Measurements from ENCODE around the gene RAB39B. TPM values are rescaled to one million over a fixed set of nuclear protein-coding genes. Genes with fewer than 3 reads are reported as not detected.

Gene RAB39B
- total RNA-seq, 2 experiments from 2014 or later: 5.6 to 5.7 TPM

DNA sequence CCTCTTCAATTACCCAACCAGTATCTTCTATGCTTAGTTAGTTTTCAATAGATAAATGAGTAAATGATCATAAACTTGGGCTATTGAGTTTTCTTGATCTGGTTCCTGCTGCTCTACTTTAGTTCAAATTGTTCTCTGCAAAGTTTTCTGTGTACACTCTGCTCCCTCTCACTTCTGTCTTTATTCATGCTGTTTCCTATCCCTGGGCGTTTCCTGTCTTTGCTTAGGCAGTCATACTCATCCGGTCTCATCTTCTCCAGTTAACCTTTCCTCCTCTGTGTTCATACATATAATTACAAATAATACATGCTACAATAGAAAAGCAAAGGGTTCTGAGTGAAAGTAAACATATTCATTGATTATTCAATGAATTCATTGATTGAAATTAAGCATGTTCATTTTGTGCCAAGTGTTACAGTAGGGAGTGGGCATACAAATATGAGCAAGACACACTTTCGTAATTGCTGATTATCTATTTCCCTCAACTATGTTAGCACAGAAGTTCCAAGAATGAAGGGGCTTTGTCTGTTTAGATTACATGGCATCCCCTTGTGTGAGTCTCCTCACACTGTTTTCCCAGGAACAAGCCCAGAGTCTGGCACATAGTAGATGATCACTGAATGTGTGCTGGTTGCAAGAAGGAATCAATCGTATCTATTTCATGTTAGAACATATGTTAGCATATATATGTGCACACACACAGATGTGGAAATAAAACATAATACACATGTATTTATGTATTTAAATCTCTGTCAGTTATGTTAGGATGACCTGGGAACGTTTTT is 1.1 kb downstream of the RAB39B start:
- CTCF ChIA-PET: interaction anchor here (2.1 kb wide), 1 partner anchor 47 kb away, joined by 6 read pairs; the partner anchor contains the start of gene VBP1
- peak in 3 of 14 experiments; percentile 35 to 57 (median 37) for DNase-seq
- peak; percentile 48 for ATAC-seq (ENCODE audit: poor library complexity)
- Histone ChIP-seq H3K27me3 (ENCODE audit: control insufficient read depth in 1 of 2, insufficient read depth in 2 of 2, low read length in 2 of 2) (no peaks in the 10 kb centered on the region), H3K27ac (ENCODE audit: low read depth in 1 of 2, low read length in 2 of 2) (peak overlapping the region; percentile 81 to 84), H3K4me1 (ENCODE audit: insufficient read depth, low read length) (peaks cover 5% of the 10 kb centered on the region), H3K4me3 (ENCODE audit: low read length) (peak overlapping the region; percentile 72), H3K36me3 (ENCODE audit: insufficient read depth, low read length) (peaks cover 14% of the 10 kb centered on the region), H3K9me3 (ENCODE audit: control insufficient read depth in 1 of 2, insufficient read depth in 1 of 2, low read length in 2 of 2) (no peaks in the 10 kb centered on the region)
- POLR2A ChIA-PET: interaction anchor here (1.6 to 3.3 kb wide), 2 partner anchors 46 to 236 kb away, joined by 4 to 13 read pairs; partner anchors contain the start of genes FUNDC2 and VBP1
- H3K36me3 Mint-ChIP-seq (ENCODE audit: low read depth): peaks cover 16% of the 10 kb centered on the region
- peaks cover 38% of the 10 kb centered on the region for H3K4me1 Mint-ChIP-seq (ENCODE audit: low read depth)
- TF ChIP-seq, protein P1, sequence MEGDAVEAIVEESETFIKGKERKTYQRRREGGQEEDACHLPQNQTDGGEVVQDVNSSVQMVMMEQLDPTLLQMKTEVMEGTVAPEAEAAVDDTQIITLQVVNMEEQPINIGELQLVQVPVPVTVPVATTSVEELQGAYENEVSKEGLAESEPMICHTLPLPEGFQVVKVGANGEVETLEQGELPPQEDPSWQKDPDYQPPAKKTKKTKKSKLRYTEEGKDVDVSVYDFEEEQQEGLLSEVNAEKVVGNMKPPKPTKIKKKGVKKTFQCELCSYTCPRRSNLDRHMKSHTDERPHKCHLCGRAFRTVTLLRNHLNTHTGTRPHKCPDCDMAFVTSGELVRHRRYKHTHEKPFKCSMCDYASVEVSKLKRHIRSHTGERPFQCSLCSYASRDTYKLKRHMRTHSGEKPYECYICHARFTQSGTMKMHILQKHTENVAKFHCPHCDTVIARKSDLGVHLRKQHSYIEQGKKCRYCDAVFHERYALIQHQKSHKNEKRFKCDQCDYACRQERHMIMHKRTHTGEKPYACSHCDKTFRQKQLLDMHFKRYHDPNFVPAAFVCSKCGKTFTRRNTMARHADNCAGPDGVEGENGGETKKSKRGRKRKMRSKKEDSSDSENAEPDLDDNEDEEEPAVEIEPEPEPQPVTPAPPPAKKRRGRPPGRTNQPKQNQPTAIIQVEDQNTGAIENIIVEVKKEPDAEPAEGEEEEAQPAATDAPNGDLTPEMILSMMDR (IDR thresholded peaks at IDR 0.05): no peak
- no peaks in the 10 kb centered on the region for H3K27me3 Mint-ChIP-seq
- H3K27ac Mint-ChIP-seq: peak overlapping the region; percentile 77
- H3K9me3 Mint-ChIP-seq: no peaks in the 10 kb centered on the region
- H3K4me3 Mint-ChIP-seq: peak overlapping the region; percentile 74
- intact Hi-C loops (cut with DNase I, micrococcal nuclease): loop anchor here (5.0 kb wide), 1 partner anchor 46 kb away; the partner anchor contains the start of gene VBP1 (in 2 of the 2)

DNA sequence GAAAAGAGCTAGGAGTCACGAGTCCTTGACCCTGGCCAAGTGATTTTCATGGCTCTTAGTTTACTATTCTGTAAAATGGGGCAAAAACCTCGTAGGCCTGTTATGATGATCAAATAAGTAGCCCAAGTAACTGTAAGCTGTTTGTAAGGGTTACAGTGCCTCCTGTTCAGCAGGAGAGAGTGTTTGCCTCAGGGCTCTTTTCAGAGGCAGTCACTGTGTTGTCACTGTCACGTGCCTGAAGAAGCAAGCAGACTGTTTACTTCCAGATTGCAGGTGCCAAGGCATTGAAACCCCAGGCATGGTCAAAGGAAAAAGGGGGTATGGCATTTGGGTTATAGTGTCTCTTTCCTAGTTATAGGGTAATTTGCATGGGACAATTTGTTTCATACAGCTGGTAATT is 4.5 kb downstream of the RAB39B start:
- Mint-ChIP-seq H3K27ac (no peak overlapping the region), H3K4me1 (ENCODE audit: low read depth) (peaks cover 55% of the 10 kb centered on the region), H3K9me3 (no peaks in the 10 kb centered on the region), H3K4me3 (no peak overlapping the region), H3K36me3 (ENCODE audit: low read depth) (peaks cover 21% of the 10 kb centered on the region), H3K27me3 (no peaks in the 10 kb centered on the region)
- H3K9me3 ChIP-seq (ENCODE audit: control insufficient read depth in 1 of 2, insufficient read depth in 1 of 2, low read length in 2 of 2): no peaks in the 10 kb centered on the region
- POLR2A ChIA-PET: no interaction called here
- ATAC-seq (ENCODE audit: poor library complexity) (no peak), DNase-seq (no peak)
- H3K4me3 ChIP-seq (ENCODE audit: low read length): no peak overlapping the region
- H3K36me3 ChIP-seq (ENCODE audit: insufficient read depth, low read length): peaks cover 14% of the 10 kb centered on the region
- CTCF ChIA-PET: no interaction called here
- no peaks in the 10 kb centered on the region for H3K27me3 ChIP-seq (ENCODE audit: control insufficient read depth in 1 of 2, insufficient read depth in 2 of 2, low read length in 2 of 2)
- intact Hi-C loops (cut with DNase I, micrococcal nuclease): loop anchor here (5.0 kb wide), 1 partner anchor 42 kb away; the partner anchor contains the start of gene VBP1 (in 2 of the 2)
- peaks cover 5% of the 10 kb centered on the region for H3K4me1 ChIP-seq (ENCODE audit: insufficient read depth, low read length)
- TF ChIP-seq, protein P1 (IDR thresholded peaks at IDR 0.05): no peak
- H3K27ac ChIP-seq (ENCODE audit: low read depth in 1 of 2, low read length in 2 of 2): no peak overlapping the region

DNA sequence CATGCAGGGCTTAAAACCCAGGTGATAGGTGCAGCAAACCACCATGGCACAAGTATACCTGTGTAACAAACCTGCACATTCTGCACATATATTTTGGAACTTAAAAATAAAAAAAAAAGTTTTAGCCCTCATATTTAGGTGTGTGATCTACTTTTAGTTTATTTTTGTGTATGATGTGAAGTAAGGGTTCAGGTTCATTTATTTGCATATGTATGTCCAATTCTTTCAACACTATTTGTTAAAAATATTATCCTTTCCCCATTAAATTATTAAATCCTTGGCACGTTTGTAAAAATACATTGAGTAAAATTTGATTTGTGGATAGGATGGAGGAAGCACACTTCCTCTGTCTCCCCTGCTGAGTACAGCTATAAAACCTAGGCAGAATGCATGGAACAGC is 12.9 kb downstream of the RAB39B start:
- CTCF ChIA-PET: no interaction called here
- H3K27ac Mint-ChIP-seq: no peak overlapping the region
- Histone ChIP-seq H3K27ac (ENCODE audit: low read depth in 1 of 2, low read length in 2 of 2) (no peak overlapping the region), H3K4me1 (ENCODE audit: insufficient read depth, low read length) (no peaks in the 10 kb centered on the region), H3K9me3 (ENCODE audit: control insufficient read depth in 1 of 2, insufficient read depth in 1 of 2, low read length in 2 of 2) (no peaks in the 10 kb centered on the region), H3K4me3 (ENCODE audit: low read length) (no peak overlapping the region), H3K36me3 (ENCODE audit: insufficient read depth, low read length) (no peaks in the 10 kb centered on the region), H3K27me3 (ENCODE audit: control insufficient read depth in 1 of 2, insufficient read depth in 2 of 2, low read length in 2 of 2) (no peaks in the 10 kb centered on the region)
- no peaks in the 10 kb centered on the region for H3K9me3 Mint-ChIP-seq
- intact Hi-C loops (cut with DNase I, micrococcal nuclease): no loop called here
- H3K4me3 Mint-ChIP-seq: no peak overlapping the region
- TF ChIP-seq, protein P1 (IDR thresholded peaks at IDR 0.05): no peak
- no peaks in the 10 kb centered on the region for H3K27me3 Mint-ChIP-seq
- no peaks in the 10 kb centered on the region for H3K36me3 Mint-ChIP-seq (ENCODE audit: low read depth)
- POLR2A ChIA-PET: no interaction called here
- ATAC-seq (ENCODE audit: poor library complexity) (no peak), DNase-seq (no peak)
- H3K4me1 Mint-ChIP-seq (ENCODE audit: low read depth): peaks cover 3% of the 10 kb centered on the region
